ENCODE data around the gene PIGBOS1. TPM values are rescaled to one million over a fixed set of nuclear protein-coding genes. Genes with fewer than 3 reads are reported as not detected.
"Not testable (repeated sequence)": the region's sequence is repeated elsewhere in the genome, so short reads cannot be mapped to it uniquely, and the experiment has no call there.

Gene PIGBOS1
- total RNA-seq, 4 donors from 2014 or later = 10.4 to 30.4 (median 12.0) TPM

DNA sequence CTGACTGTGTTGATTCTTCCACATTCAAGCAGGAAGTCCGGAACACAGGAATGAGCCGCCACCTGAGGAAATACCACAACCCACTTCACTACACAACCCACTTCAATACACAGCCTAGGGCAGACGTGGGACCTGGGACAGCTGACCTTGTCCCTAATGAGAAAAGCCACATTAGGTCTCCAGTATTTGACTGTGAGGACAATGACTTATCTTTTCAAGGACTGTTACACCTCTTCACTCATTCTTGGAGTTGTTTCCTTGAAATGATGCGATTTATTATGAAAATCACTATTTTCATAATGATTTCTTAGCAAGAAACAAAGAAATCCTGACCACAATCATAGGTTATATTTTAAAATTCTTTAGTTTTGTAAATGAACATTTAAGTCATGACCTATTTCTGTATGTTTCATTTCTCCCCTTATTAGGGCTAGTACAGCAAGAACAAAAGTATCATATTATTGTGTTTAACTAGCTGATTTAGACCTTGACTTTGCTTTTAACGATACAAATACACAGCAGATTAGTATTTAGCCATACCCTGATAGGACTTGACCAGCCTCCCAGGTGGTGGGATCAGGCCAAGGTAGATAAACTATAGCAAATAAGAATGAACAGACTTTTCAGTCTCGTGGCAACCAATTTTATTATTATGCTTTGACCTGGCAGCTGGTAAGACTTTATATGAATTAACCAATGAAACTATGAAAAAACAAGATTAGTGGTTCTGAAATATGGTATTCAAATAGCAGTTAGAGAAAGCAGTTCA is 35.4 kb downstream of the PIGBOS1 start:
- intact Hi-C loops (cut with DNase I; ENCODE audit: low total_unique reads) = no loop called here
- no peak for DNase-seq (ENCODE audit: low spot score in 2 of 2)
- TF ChIP-seq, protein P1, sequence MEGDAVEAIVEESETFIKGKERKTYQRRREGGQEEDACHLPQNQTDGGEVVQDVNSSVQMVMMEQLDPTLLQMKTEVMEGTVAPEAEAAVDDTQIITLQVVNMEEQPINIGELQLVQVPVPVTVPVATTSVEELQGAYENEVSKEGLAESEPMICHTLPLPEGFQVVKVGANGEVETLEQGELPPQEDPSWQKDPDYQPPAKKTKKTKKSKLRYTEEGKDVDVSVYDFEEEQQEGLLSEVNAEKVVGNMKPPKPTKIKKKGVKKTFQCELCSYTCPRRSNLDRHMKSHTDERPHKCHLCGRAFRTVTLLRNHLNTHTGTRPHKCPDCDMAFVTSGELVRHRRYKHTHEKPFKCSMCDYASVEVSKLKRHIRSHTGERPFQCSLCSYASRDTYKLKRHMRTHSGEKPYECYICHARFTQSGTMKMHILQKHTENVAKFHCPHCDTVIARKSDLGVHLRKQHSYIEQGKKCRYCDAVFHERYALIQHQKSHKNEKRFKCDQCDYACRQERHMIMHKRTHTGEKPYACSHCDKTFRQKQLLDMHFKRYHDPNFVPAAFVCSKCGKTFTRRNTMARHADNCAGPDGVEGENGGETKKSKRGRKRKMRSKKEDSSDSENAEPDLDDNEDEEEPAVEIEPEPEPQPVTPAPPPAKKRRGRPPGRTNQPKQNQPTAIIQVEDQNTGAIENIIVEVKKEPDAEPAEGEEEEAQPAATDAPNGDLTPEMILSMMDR (IDR thresholded peaks at IDR 0.05) = no peak
- TF ChIP-seq POLR2A (IDR thresholded peaks at IDR 0.05) = no peak
- H3K4me3 ChIP-seq (ENCODE audit: low read depth, poor library complexity, severe bottlenecking) = no peak overlapping the region
- WGBS, 2 donors = 83 to 90% methylated on average over 6 of the region's 6 CpGs

GRCh38 chr15:55282284-55282833 is 36.6 kb downstream of the PIGBOS1 start:
- TF ChIP-seq POLR2A (IDR thresholded peaks at IDR 0.05) = no peak
- TF ChIP-seq, protein P1 (IDR thresholded peaks at IDR 0.05) = no peak
- intact Hi-C loops (cut with DNase I; ENCODE audit: low total_unique reads) = no loop called here
- no peak overlapping the region for H3K4me3 ChIP-seq (ENCODE audit: low read depth, poor library complexity, severe bottlenecking)
- no peak for DNase-seq (ENCODE audit: low spot score in 2 of 2)
- WGBS, 2 donors = 57 to 74% methylated on average over 5 of the region's 5 CpGs

DNA sequence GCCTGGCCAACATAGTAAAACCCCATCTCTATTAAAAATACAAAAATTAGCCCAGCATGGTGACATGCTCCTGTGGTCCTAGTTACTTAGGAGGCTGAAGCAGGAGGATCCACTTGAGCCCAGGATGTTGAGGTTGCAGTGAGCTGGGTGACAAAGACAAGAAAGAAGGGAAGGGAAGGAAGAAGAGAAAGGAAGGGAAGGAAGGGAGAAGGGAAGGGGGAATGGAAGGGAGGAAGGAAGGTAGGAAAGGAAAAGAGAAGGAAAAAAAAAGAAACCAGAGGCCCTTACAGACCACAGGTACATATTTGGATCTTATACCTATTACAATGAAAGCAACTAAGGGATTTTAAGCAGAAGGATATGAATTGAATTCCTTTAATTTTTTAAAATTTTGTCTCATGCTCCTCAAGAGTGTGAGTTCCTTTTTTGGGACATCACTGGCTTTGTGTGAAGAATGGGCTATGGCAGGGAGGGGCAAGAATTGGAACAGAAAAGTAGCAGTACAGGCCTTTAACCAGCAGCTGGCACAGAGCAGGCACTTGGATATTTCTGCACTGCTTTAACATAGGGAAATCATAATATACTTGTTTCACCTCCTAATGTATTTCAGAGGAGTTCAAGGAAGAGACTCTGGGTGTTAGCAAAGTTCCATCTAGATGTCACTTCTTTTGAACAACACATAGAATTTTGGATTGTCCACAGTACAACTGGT is 37.2 kb downstream of the PIGBOS1 start:
- no peak for DNase-seq (ENCODE audit: low spot score in 2 of 2)
- intact Hi-C loops (cut with DNase I; ENCODE audit: low total_unique reads) = no loop called here
- no peak overlapping the region for H3K4me3 ChIP-seq (ENCODE audit: low read depth, poor library complexity, severe bottlenecking)
- no peak for TF ChIP-seq POLR2A (IDR thresholded peaks at IDR 0.05)

DNA sequence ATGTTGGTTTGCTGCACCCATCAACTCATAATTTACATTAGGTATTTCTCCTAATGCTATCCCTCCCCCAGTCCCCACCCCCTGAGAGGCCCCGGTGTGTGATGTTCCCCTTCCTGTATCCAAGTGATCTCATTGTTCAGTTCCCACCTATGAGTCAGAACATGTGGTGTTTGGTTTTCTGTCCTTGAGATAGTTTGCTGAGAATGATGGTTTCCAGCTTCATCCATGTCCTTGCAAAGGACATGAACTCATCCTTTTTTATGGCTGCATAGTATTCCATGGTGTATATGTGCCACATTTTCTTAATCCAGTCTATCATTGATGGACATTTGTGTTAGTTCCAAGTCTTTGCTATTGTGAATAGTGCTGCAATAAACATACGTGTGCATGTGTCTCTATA is 38.3 kb downstream of the PIGBOS1 start:
- 73 to 77% methylated on average over 2 of the region's 2 CpGs for WGBS, 2 donors
- DNase-seq (ENCODE audit: low spot score in 2 of 2); H3K4me3 ChIP-seq (ENCODE audit: low read depth, poor library complexity, severe bottlenecking); intact Hi-C loops (cut with DNase I; ENCODE audit: low total_unique reads): not testable (repeated sequence)

- intact Hi-C loops (cut with DNase I; ENCODE audit: low total_unique reads) = no loop called here
- DNase-seq (ENCODE audit: low spot score in 2 of 2) = no peak
- no peak overlapping the region for H3K4me3 ChIP-seq (ENCODE audit: low read depth, poor library complexity, severe bottlenecking)
- 53 to 57% methylated on average over 4 of the region's 4 CpGs for WGBS, 2 donors
- no peak for TF ChIP-seq POLR2A (IDR thresholded peaks at IDR 0.05)
- TF ChIP-seq, protein P1 (IDR thresholded peaks at IDR 0.05) = no peak
Observed at GRCh38 chr15:55279746-55280351, 39.1 kb downstream of the PIGBOS1 start.

DNA sequence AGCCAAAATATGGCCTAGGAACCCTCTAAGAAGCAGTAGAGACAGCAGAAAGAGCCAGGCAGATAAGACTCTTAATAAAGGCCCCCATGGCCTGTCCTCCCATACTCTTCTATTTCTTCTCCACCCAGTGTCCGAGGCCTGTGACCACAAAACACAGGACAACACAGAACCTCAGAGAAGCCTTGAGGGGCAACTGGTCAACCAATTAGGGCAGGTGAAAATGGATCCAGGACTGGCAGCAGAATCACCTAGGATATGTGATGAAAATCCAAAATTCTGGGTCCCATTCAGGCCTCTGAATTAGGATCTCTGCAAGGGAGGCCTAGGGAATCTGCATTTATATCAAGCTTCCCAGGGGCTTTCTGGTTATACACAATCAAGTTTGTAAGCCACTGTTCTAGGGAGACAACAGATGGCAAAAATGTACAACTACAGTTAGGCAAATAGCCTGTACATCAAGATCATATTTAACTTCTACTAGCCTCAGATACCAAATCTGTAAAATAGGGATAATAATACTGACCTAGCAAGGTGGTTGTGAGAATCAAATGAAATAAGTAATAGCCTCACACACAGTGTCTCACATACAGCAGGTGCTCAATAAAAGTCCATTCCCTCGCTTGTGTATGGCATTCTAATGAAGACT is 39.7 kb downstream of the PIGBOS1 start:
- 90 to 92% methylated on average over 2 of the region's 2 CpGs for WGBS, 2 donors

More for the DNA sequence above, 39.7 kb downstream of the PIGBOS1 start:
- H3K4me3 ChIP-seq (ENCODE audit: low read depth, poor library complexity, severe bottlenecking) = no peak overlapping the region
- intact Hi-C loops (cut with DNase I; ENCODE audit: low total_unique reads) = no loop called here
- DNase-seq (ENCODE audit: low spot score in 2 of 2) = no peak
- TF ChIP-seq, protein P1 (IDR thresholded peaks at IDR 0.05) = no peak
- no peak for TF ChIP-seq POLR2A (IDR thresholded peaks at IDR 0.05)

All from lower leg skin (tissue), 4 donors.